Neutrophil (primary cell): ENCODE measurements around the gene PRKG1.
"Not testable (repeated sequence)": the region's sequence is repeated elsewhere in the genome, so short reads cannot be mapped to it uniquely, and the experiment has no call there.

Experiments
- H3K27ac ChIP-seq: fragments of 200-600 bp; sonication (generic); 2 replicates; pipeline ENCODE4 v1.5.1; 2016; ENCODE audit warnings: mild to moderate bottlenecking, moderate library complexity
- H3K27me3 ChIP-seq: fragments of 200-600 bp; sonication (generic); 2 replicates; pipeline ENCODE4 v1.6.0; 2016; ENCODE audit warnings: mild to moderate bottlenecking
- H3K36me3 ChIP-seq: fragments of 200-600 bp; sonication (generic); 2 replicates; pipeline ENCODE4 v1.5.1; 2017
- H3K4me1 ChIP-seq, 2 experiments: fragments of 200-600 bp in 1 of 2; sonication (generic) in 1 of 2; 1 replicate in 1 of 2; 2 replicates in 1 of 2; pipeline versions ENCODE4 v1.5.1 to v1.6.1; 2013 to 2016; ENCODE audit warnings: low read depth in 1 of 2, low read length in 1 of 2, mild to moderate bottlenecking in 1 of 2, moderate library complexity in 1 of 2; ENCODE audit not compliant: control insufficient read depth in 1 of 2, insufficient read depth in 1 of 2
- H3K4me3 ChIP-seq, 2 experiments: fragments of 200-600 bp in 1 of 2; sonication (generic) in 1 of 2; 1 replicate in 1 of 2; 2 replicates in 1 of 2; pipeline ENCODE4 v1.5.1; 2013 to 2016; ENCODE audit warnings: low read depth in 1 of 2, low read length in 1 of 2, mild to moderate bottlenecking in 1 of 2, moderate library complexity in 1 of 2
- H3K9me3 ChIP-seq: fragments of 200-600 bp; sonication (generic); 2 replicates; pipeline ENCODE4 v1.5.1; 2016
- TF ChIP-seq, protein P1 (sequence below): fragments of 200-600 bp; sonication (generic); IDR thresholded peaks from 2 replicates; pipeline ENCODE4 v1.5.1; 2016; ENCODE audit warnings: antibody characterized with exemption

Gene PRKG1

DNA sequence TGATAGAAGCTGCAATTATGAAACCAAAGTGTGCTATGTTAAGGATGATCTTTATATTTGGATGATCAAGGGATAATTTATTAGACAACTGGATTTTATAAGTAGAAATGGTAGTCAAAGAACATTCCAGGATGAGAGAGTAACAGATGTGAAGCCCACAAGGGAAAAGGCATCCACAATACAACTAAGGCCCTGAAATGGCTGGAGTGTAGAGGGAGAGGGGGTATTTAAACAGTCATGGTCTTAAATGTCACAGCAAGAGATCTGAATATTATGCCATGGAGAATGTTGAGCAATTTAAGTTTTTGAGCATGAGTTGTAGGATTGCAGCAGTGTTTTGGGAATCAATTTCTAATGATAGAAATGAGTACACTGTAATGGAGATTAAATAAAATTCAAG is 957.5 kb downstream of the PRKG1 start:
- H3K9me3 ChIP-seq, result no peaks in the 10 kb centered on the region
- no peaks in the 10 kb centered on the region for H3K4me1 ChIP-seq
- TF ChIP-seq, protein P1, sequence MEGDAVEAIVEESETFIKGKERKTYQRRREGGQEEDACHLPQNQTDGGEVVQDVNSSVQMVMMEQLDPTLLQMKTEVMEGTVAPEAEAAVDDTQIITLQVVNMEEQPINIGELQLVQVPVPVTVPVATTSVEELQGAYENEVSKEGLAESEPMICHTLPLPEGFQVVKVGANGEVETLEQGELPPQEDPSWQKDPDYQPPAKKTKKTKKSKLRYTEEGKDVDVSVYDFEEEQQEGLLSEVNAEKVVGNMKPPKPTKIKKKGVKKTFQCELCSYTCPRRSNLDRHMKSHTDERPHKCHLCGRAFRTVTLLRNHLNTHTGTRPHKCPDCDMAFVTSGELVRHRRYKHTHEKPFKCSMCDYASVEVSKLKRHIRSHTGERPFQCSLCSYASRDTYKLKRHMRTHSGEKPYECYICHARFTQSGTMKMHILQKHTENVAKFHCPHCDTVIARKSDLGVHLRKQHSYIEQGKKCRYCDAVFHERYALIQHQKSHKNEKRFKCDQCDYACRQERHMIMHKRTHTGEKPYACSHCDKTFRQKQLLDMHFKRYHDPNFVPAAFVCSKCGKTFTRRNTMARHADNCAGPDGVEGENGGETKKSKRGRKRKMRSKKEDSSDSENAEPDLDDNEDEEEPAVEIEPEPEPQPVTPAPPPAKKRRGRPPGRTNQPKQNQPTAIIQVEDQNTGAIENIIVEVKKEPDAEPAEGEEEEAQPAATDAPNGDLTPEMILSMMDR, result no peak
- H3K27me3 ChIP-seq, result no peaks in the 10 kb centered on the region
- no peaks in the 10 kb centered on the region for H3K36me3 ChIP-seq
- H3K4me3 ChIP-seq, result no peak overlapping the region
- H3K27ac ChIP-seq, result no peak overlapping the region

DNA sequence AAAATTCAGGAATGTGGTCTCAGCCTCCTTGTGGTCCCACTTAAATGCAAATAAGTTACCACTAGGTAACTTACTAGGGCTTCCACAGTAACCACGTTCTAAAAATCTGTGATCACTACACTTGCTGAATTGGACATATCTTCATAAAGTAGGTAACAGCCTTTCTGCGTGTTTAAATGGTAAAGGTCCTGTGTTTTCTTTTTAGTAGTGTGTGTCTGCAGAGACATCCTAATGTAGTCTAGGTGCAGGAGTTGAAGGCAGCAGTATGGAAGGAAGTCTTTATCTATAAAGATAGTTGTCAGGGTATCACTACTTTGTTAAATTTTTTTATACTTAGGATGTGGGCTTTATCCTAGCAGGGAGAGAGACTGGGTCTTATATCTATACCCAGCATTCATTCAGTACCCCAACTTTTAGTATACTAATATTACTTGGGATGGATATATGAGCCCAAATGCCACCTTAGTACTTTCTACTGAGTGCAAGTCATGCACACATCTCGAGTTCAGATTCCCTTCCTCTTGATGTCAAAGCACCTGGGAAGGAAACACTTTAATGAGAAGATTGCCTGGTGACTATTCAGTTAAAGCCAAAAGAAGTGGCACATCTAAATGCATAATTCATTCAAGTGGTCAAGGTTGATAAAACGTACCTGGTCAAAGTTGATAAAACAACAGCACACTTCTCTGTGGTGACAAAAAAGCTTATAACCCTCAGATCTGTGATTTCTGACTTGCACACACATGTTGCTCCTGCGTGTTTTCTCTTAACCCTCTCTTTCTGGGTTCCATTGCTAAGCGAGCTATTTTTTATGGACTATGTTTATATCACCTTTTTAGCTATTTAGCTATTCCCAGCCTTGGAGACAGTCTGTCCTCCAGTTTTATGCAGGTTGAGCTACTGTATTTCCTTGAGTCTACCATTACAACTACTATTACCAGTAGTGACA is 958.7 kb downstream of the PRKG1 start:
- no peaks in the 10 kb centered on the region for H3K9me3 ChIP-seq

DNA sequence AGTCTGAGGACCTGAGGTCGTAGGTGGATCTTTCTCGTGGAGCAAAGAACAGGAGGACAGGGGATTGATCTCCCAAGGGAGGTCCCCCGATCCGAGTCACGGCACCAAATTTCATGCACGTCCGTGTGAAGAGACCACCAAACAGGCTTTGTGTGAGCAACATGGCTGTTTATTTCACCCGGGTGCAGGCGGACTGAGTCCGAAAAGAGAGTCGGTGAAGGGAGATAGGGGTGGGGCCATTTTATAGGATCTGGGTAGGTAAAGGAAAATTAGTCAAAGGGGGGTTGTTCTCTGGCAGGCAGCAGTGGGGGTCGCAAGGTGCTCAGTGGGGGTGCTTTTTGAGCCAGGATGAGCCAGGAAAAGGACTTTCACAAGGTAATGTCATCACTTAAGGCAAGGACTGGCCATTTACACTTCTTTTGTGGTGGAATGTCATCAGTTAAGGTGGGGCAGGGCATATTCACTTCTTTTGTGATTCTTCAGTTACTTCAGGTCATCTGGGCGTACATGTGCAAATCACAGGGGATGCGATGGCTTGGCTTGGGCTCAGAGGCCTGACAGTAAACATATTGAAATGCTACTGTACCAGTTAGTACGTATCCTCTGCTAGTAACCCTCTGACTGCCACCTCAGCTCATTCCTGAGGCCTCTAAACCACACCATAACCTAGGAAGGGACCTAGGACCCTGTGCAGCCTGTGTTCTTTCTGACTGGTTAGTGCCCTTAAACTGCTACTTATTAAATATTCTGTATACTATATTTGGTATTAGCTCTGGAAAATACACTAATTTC is 964.9 kb downstream of the PRKG1 start:
- H3K9me3 ChIP-seq, H3K27ac ChIP-seq, H3K36me3 ChIP-seq, H3K27me3 ChIP-seq, H3K4me1 ChIP-seq, H3K4me3 ChIP-seq: not testable (repeated sequence)

More for the DNA sequence above, 958.7 kb downstream of the PRKG1 start:
- Histone ChIP-seq H3K4me3 (no peak overlapping the region), H3K4me1 (no peaks in the 10 kb centered on the region), H3K36me3 (no peaks in the 10 kb centered on the region), H3K27ac (no peak overlapping the region), H3K27me3 (no peaks in the 10 kb centered on the region)
- TF ChIP-seq, protein P1, result no peak

DNA sequence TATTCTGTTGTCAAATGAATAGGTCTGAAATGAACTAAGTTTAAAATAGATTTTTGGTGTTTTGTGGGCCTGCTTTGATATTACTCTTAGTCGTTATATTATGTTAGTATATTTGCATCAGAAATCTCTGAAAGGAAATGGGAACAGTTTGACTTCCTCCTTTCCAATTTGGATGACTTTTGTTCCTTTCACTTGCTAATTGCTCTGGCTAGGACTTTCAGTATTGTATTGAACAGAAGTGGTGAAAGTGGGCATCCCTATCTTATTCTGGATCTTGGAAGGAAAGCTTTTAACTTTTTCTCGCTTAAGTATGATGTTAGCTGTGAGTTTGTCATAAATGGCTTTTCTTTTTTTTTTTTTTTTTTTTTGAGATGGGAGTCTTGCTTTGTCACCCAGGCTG is 966.2 kb downstream of the PRKG1 start:
- Histone ChIP-seq H3K36me3 (no peaks in the 10 kb centered on the region), H3K27ac (no peak overlapping the region), H3K27me3 (no peaks in the 10 kb centered on the region), H3K4me3 (no peak overlapping the region), H3K4me1 (no peaks in the 10 kb centered on the region), H3K9me3 (no peaks in the 10 kb centered on the region)
- TF ChIP-seq, protein P1, result no peak

DNA sequence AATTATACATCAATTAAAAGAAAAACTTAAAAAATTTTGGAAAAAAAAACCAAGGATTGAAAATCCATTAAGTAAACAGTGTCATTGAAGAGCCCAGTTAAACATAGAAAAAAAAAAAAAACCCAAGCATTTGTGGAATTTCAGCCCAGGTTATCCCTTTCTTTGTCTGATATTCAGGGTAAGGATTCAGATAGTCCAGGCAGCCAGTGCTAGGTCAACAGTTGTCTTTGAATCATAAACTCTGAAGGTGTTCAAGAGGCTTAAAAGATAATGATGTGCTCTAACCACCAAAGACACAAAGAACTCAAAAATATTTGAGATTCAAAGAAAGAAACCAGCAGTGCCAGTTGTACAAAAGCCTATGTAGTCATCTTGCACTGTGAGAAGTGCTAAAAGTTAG is 969.5 kb downstream of the PRKG1 start:
- Histone ChIP-seq H3K36me3 (no peaks in the 10 kb centered on the region), H3K4me1 (no peaks in the 10 kb centered on the region), H3K27me3 (no peaks in the 10 kb centered on the region), H3K9me3 (no peaks in the 10 kb centered on the region), H3K27ac (no peak overlapping the region), H3K4me3 (no peak overlapping the region)
- TF ChIP-seq, protein P1, result no peak

DNA sequence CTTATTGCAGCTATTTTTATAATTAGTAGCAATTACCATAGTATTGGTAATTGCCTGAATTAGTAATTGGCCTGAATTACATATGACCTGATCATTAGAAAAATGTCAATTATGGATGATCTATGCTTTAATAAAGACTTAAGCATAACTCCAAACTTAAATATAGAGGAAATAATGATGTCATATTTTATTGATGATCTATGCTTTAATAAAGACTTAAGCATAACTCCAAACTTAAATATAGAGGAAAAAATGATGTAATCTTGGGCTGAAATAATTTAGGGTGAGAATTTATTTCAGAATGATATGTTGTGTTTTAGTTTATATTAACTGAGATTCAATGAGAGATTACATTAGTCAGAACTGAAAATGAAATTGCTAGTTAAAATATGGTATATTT is 973.8 kb downstream of the PRKG1 start:
- Histone ChIP-seq H3K27me3 (no peaks in the 10 kb centered on the region), H3K4me1 (no peaks in the 10 kb centered on the region), H3K4me3 (no peak overlapping the region), H3K9me3 (no peaks in the 10 kb centered on the region), H3K36me3 (no peaks in the 10 kb centered on the region), H3K27ac (no peak overlapping the region)
- TF ChIP-seq, protein P1, result no peak
